ENCODE data around the gene NR4A2. TPM values are rescaled to one million over a fixed set of nuclear protein-coding genes. Genes with fewer than 3 reads are reported as not detected.

The NR4A2 gene
- total RNA-seq = 1 to 10 TPM in 3 of 4 donors, under 1 TPM in 1; 0.76 to 4.4 (median 1.6) TPM

DNA sequence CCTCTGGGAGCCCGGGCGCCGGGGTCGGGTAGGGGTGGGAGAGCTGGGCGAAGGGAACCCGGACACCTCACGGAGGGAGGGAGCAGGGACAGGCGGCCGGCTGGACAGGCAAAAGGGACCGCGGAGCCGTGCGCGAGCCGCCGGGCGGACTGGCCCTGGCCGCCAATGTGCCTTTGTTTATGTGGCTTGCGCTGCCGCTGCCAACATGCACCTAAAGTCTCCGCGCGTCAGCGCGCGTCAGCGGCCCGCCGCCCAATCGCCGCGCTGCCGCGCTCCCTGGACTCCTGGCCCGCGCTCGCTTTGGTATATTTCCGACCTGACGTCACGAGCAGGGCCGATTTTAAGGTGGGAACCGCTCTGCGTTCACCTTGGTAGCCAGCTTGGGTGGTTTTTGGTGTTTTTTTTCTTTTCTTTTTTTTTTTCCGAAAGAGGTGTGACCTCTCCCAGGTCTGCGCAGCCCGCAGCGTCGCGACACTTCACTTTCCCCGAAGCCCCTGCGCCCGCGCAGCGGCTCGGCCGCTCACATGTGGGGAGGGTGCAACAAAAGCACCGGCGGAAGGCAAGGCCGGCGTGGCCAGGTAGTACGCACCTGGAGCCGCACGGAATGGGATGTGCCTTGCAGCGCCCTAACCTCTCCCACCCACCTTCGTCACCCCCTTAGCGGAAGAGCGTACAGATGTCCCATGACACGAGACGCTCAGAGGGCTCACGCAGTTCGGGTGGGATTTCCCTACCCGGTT, at the start of gene NR4A2:
NR4A2 (minus strand) TSS at position 188 of the 740 bp plus-strand sequence. CDS start 2,535 bp downstream, outside the sequence.
- H3K4me1 ChIP-seq = peaks cover 0 to 4% of the 10 kb centered on the region in 2 donors
- peak; percentile 57 to 67 for ATAC-seq
- H3K27ac ChIP-seq = peak within 1 kb of the TSS; percentile 94 to 98 (median 96)
- DNase-seq = peak; percentile 83 to 85
- peak; percentile 80 to 97 for TF ChIP-seq POLR2A (IDR thresholded peaks at IDR 0.05)
- TF ChIP-seq, protein P1, sequence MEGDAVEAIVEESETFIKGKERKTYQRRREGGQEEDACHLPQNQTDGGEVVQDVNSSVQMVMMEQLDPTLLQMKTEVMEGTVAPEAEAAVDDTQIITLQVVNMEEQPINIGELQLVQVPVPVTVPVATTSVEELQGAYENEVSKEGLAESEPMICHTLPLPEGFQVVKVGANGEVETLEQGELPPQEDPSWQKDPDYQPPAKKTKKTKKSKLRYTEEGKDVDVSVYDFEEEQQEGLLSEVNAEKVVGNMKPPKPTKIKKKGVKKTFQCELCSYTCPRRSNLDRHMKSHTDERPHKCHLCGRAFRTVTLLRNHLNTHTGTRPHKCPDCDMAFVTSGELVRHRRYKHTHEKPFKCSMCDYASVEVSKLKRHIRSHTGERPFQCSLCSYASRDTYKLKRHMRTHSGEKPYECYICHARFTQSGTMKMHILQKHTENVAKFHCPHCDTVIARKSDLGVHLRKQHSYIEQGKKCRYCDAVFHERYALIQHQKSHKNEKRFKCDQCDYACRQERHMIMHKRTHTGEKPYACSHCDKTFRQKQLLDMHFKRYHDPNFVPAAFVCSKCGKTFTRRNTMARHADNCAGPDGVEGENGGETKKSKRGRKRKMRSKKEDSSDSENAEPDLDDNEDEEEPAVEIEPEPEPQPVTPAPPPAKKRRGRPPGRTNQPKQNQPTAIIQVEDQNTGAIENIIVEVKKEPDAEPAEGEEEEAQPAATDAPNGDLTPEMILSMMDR (IDR thresholded peaks at IDR 0.05 in 4 of 5, conservative IDR thresholded peaks at IDR 0.05 in 1 of 5) = no peak
- H3K9me3 ChIP-seq = no peaks in the 10 kb centered on the region
- intact Hi-C loops (cut with DNase I; ENCODE audit: low total_unique reads) = loop anchor here (10.0 kb wide), 1 partner anchor 452 kb away; no protein-coding TSS in a partner anchor
- in situ Hi-C loops (cut with MboI; ENCODE audit: low sequenced_read_pairs in 4 of 4) = loop anchor here in 2 of 4 donors (10.0 to 25.0 kb wide), 2 partner anchors 72 to 255 kb away; no protein-coding TSS in a partner anchor
- peaks cover 0 to 17% of the 10 kb centered on the region in 2 donors for H3K36me3 ChIP-seq
- peak within 1 kb of the TSS; percentile 67 to 97 (median 77) for H3K4me3 ChIP-seq
- no peaks in the 10 kb centered on the region for H3K27me3 ChIP-seq

DNA sequence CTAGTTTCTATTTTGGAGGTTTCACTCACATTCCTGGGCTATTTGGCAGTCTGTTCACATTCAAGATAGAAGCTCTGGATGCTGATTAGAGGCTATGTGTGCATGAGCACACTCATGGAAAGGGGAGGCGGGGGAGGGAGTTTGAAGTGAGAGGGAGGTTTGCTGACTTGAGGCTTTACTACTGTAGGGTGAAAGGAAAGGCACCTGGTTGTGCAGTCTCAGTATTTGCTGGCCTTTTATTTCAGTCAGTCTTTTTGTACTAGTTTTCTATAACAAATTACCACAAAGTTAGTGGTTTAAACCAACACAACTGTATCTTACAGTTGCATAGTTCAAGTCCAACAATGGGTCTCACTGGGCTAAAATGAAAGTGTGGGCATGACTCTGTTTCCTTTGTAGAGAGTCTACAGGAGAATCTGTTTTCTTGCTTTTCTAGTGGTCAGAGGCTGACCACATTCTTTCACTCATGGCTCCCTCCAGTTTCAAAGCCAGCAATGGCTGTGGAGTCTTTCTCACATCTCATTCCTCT, 47.7 kb upstream of the NR4A2 start:
- intact Hi-C loops (cut with DNase I; ENCODE audit: low total_unique reads) = no loop called here
- in situ Hi-C loops (cut with MboI; ENCODE audit: low sequenced_read_pairs in 4 of 4) = no loop called here
- no peaks in the 10 kb centered on the region for H3K9me3 ChIP-seq

DNA sequence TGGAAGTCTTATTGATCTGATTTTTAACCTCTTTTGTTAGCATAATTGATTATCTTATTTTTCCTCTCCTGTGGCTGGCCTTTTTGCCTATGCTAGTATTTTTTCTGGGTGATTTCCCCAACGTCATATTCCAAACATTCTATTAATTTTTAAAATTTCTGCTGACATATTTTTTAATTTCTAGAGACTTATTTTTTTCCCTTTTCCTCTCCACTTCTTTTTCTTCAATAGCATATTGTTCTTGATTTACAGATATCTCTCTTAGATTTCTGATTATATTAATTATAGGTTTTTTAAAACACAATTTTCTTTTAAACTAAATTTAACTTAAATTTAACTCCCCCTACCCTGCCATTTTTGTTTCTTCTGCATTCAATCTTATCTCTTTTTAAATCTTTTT, 47.2 kb upstream of the NR4A2 start:
- in situ Hi-C loops (cut with MboI; ENCODE audit: low sequenced_read_pairs in 4 of 4) (no loop called here), intact Hi-C loops (cut with DNase I; ENCODE audit: low total_unique reads) (no loop called here)
- TF ChIP-seq, protein P1 (IDR thresholded peaks at IDR 0.05 in 4 of 5, conservative IDR thresholded peaks at IDR 0.05 in 1 of 5) = no peak
- TF ChIP-seq POLR2A (IDR thresholded peaks at IDR 0.05) = no peak
- Histone ChIP-seq H3K4me3 (no peak overlapping the region), H3K4me1 (no peaks in the 10 kb centered on the region), H3K36me3 (no peaks in the 10 kb centered on the region), H3K27me3 (no peaks in the 10 kb centered on the region), H3K9me3 (no peaks in the 10 kb centered on the region), H3K27ac (no peak overlapping the region)
- DNase-seq (no peak), ATAC-seq (no peak)

More for the DNA sequence above, 47.7 kb upstream of the NR4A2 start:
- Histone ChIP-seq H3K27ac (no peak overlapping the region), H3K4me3 (no peak overlapping the region), H3K27me3 (no peaks in the 10 kb centered on the region), H3K36me3 (no peaks in the 10 kb centered on the region), H3K4me1 (no peaks in the 10 kb centered on the region)
- no peak for TF ChIP-seq POLR2A (IDR thresholded peaks at IDR 0.05)
- TF ChIP-seq, protein P1 (IDR thresholded peaks at IDR 0.05 in 4 of 5, conservative IDR thresholded peaks at IDR 0.05 in 1 of 5) = no peak
- ATAC-seq = no peak
- no peak for DNase-seq

DNA sequence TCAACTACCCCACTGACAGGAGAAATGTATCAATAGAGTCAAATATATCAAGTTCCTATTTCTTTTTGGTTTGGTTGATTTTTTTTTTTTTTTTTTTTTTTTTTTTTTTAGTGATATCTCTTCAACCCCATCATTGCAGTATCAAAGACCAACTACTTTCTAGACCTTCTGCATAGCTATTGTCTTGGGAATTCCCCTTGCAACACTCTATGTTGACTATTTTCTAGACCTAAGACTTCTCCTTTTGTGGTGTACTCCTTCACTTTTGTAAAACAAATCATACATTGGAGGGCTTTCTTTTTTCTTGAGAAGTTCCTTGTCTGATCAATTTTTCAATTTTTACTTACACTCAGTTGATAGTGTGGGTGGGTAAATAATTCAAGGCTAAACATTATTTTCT, 46.5 kb upstream of the NR4A2 start:
- Histone ChIP-seq H3K27ac (no peak overlapping the region), H3K36me3 (no peaks in the 10 kb centered on the region), H3K4me3 (no peak overlapping the region), H3K27me3 (no peaks in the 10 kb centered on the region), H3K4me1 (no peaks in the 10 kb centered on the region), H3K9me3 (no peaks in the 10 kb centered on the region)
- ATAC-seq (no peak), DNase-seq (no peak)
- intact Hi-C loops (cut with DNase I; ENCODE audit: low total_unique reads) (no loop called here), in situ Hi-C loops (cut with MboI; ENCODE audit: low sequenced_read_pairs in 4 of 4) (no loop called here)
- TF ChIP-seq POLR2A (IDR thresholded peaks at IDR 0.05) = no peak
- TF ChIP-seq, protein P1 (IDR thresholded peaks at IDR 0.05 in 4 of 5, conservative IDR thresholded peaks at IDR 0.05 in 1 of 5) = no peak

Measured in gastrocnemius medialis (tissue), 4 donors.